ENCODE measurements around the gene CCT2. TPM values are rescaled to one million over a fixed set of nuclear protein-coding genes. Genes with fewer than 3 reads are reported as not detected.

CCT2 gene
- total RNA-seq, 1 donor from 2014 or later, result 260 TPM

DNA sequence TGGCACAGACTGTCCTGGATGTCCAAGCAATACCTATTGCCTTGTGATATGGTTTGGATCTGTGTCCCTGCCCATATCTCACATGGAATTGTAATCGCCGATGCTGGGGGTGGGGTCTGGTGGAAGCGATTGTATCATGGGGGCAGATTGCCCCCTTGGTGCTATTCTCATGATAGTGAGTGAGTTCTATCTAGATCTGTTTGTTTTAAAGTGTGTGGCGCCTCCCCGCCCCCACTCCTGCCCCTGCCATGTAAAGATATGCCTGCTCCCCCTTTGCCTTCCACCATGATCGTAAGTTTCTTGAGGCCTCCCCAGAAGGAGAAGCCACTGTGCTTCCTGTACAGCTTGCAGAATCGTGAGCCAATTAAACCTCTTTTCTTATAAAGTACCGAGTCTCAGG is 42.2 kb downstream of the CCT2 start:
- Mint-ChIP-seq H3K27ac (no peak overlapping the region), H3K9me3 (no peaks in the 10 kb centered on the region), H3K4me3 (no peak overlapping the region), H3K4me1 (ENCODE audit: unreplicated experiment) (no peaks in the 10 kb centered on the region), H3K27me3 (peaks cover 3% of the 10 kb centered on the region), H3K36me3 (no peaks in the 10 kb centered on the region)
- DNase-seq (ENCODE audit: extremely low spot score, unreplicated experiment), result no peak
- TF ChIP-seq, protein P1, sequence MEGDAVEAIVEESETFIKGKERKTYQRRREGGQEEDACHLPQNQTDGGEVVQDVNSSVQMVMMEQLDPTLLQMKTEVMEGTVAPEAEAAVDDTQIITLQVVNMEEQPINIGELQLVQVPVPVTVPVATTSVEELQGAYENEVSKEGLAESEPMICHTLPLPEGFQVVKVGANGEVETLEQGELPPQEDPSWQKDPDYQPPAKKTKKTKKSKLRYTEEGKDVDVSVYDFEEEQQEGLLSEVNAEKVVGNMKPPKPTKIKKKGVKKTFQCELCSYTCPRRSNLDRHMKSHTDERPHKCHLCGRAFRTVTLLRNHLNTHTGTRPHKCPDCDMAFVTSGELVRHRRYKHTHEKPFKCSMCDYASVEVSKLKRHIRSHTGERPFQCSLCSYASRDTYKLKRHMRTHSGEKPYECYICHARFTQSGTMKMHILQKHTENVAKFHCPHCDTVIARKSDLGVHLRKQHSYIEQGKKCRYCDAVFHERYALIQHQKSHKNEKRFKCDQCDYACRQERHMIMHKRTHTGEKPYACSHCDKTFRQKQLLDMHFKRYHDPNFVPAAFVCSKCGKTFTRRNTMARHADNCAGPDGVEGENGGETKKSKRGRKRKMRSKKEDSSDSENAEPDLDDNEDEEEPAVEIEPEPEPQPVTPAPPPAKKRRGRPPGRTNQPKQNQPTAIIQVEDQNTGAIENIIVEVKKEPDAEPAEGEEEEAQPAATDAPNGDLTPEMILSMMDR (conservative IDR thresholded peaks at IDR 0.05), result no peak

DNA sequence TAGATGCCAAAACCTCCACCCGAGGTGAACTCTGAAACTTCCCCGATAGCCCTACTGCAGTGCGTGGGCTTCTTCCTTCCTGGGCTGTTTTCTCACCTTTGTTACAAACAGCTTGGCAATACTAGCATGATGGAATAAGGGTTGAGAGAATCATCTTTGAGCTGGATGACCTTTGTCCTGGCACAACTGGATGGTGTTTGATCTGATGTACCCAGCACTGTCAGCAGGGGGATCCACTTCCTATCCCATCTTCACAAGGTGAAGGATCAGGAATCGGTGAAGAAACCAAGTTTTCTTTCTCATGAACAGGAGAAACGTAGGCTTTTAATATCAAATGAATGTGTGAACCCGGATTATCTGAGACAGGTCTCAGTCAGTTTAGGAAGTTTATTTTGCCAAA is 44.9 kb downstream of the CCT2 start:
- Mint-ChIP-seq H3K4me3 (no peak overlapping the region), H3K27me3 (no peaks in the 10 kb centered on the region), H3K36me3 (no peaks in the 10 kb centered on the region), H3K4me1 (ENCODE audit: unreplicated experiment) (no peaks in the 10 kb centered on the region), H3K27ac (no peak overlapping the region), H3K9me3 (no peaks in the 10 kb centered on the region)
- TF ChIP-seq, protein P1 (conservative IDR thresholded peaks at IDR 0.05), result peak; percentile 40
- no peak for DNase-seq (ENCODE audit: extremely low spot score, unreplicated experiment)

DNA sequence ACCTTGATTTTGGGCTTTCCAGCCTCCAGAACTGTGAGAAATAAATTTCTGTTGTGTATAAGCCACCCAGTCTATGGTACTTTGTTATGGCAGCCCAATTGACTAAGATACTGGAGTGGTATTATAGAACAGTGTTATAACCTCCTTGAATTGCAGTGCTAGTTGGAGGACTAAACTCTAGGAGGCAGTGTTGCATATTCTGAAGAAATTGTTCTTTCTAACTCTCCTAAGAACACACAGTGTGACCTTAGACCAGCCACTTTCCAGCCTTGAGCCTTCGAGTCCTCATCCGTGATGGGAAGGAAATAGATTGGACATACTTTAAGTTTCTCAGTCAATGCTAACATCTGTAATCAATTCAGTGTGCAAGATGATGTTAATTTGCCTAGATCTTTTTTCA is 47.8 kb downstream of the CCT2 start:
- H3K4me1 Mint-ChIP-seq (ENCODE audit: unreplicated experiment), result no peaks in the 10 kb centered on the region
- H3K36me3 Mint-ChIP-seq, result no peaks in the 10 kb centered on the region
- no peak overlapping the region for H3K4me3 Mint-ChIP-seq
- H3K9me3 Mint-ChIP-seq, result no peaks in the 10 kb centered on the region
- H3K27me3 Mint-ChIP-seq, result no peaks in the 10 kb centered on the region
- DNase-seq (ENCODE audit: extremely low spot score, unreplicated experiment), result no peak
- TF ChIP-seq, protein P1 (conservative IDR thresholded peaks at IDR 0.05), result peak; percentile 46
- H3K27ac Mint-ChIP-seq, result no peak overlapping the region

DNA sequence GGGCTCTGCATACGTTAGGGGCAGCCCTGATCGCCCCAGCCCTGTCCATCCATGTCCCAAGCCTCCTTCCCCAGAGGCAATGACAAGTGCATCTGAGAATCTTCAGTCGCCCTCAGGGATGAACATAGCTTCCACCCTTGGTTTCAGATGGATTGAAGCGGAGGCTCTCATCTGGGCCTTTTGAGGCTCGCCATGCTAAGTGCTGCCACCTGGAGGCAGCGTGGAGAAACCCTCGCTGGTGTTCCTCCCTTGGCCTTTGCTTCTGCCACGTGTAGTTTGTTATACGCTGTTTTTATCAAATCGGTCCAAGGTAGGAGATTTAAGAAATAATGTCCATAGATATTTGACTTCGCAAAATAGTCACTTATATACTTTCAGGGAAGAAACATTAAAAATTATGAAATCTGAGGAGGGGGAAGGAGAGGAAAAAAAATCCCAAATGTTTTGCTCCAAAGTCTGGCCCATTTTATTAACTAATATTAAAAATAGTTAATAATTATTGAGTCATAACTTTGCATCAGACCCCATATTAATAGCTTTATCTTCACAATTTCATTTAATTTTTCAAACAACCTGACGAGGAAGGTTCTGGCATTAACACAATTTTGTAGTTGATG is 54.2 kb downstream of the CCT2 start:
- Mint-ChIP-seq H3K9me3 (no peaks in the 10 kb centered on the region), H3K4me1 (ENCODE audit: unreplicated experiment) (no peaks in the 10 kb centered on the region), H3K27me3 (no peaks in the 10 kb centered on the region), H3K36me3 (no peaks in the 10 kb centered on the region), H3K4me3 (no peak overlapping the region), H3K27ac (no peak overlapping the region)
- TF ChIP-seq, protein P1 (conservative IDR thresholded peaks at IDR 0.05), result peak; percentile 93
- DNase-seq (ENCODE audit: extremely low spot score, unreplicated experiment), result no peak

DNA sequence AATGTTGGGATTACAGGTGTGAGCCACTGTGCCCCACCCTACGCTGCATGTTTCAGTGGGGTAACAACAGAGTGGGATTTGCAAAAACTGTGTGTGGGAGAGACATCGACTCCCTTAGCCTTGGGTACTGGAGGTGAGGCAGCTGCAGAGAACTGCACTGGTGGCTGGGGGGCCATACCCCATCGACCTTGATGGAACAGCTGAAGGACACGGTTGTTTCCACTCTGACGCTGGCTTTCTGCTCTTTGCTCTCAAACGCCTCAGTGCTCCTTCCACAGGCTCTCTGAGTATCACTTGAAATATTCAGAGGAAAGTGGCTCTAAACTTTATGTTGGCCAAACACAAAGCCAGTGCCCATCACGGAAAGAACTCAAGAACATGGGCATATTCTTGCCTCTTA is 56.3 kb downstream of the CCT2 start:
- Mint-ChIP-seq H3K4me1 (ENCODE audit: unreplicated experiment) (no peaks in the 10 kb centered on the region), H3K27ac (no peak overlapping the region), H3K9me3 (no peaks in the 10 kb centered on the region), H3K4me3 (no peak overlapping the region), H3K36me3 (no peaks in the 10 kb centered on the region), H3K27me3 (no peaks in the 10 kb centered on the region)
- no peak for DNase-seq (ENCODE audit: extremely low spot score, unreplicated experiment)
- TF ChIP-seq, protein P1 (conservative IDR thresholded peaks at IDR 0.05), result no peak

DNA sequence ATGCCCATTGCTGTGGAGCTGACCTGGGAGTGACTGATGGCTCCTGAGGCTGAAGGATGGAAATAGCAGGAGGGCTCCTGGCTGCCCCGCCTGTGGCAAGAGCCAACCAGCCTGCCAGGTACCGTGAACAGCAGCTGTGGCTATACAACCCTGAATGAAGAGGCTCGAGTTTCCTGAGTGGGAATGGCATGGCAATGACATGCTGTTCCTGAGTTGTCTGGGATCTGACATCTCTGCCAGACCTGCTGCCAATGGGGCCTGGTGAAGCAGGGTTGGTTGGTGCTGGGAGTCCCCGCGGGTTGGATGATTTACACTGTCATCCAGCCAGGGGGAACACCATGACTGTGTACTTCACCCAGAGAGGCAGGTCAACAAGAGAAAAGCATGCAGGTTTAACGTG is 57.3 kb downstream of the CCT2 start:
- DNase-seq (ENCODE audit: extremely low spot score, unreplicated experiment), result no peak
- TF ChIP-seq, protein P1 (conservative IDR thresholded peaks at IDR 0.05), result no peak
- Mint-ChIP-seq H3K9me3 (no peaks in the 10 kb centered on the region), H3K27me3 (no peaks in the 10 kb centered on the region), H3K36me3 (no peaks in the 10 kb centered on the region), H3K4me1 (ENCODE audit: unreplicated experiment) (no peaks in the 10 kb centered on the region), H3K4me3 (no peak overlapping the region), H3K27ac (no peak overlapping the region)
